ENCODE data around the gene SGSH.
"Not testable (repeated sequence)": the region's sequence is repeated elsewhere in the genome, so short reads cannot be mapped to it uniquely, and the experiment has no call there.

SGSH gene

DNA sequence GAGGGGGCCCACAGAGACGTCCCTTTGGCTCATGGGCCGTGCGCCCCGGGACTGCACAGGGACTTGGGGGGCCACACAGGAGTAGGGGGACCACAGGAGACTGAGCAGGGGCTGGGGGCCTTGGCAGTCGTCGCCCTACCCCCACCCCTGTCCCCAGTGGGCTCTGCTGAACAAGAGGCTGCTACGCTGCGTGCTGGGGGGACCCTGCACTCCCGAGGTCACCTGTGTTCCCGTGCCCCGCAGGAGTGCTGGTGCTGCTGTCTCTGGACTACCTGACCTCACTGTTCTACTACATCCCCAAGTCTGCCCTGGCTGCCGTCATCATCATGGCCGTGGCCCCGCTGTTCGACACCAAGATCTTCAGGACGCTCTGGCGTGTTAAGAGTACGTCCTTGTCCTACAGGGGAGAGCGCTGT lies 26.1 kb upstream of the SGSH start:
- H4K20me1 ChIP-seq (ENCODE audit: insufficient read depth, low read length, poor library complexity, severe bottlenecking) = no peaks in the 10 kb centered on the region
- no peaks in the 10 kb centered on the region for H3F3A ChIP-seq (ENCODE audit: low read depth)
- H3K79me2 ChIP-seq (ENCODE audit: insufficient read depth, low read length) = no peaks in the 10 kb centered on the region
- TF ChIP-seq, protein P1, sequence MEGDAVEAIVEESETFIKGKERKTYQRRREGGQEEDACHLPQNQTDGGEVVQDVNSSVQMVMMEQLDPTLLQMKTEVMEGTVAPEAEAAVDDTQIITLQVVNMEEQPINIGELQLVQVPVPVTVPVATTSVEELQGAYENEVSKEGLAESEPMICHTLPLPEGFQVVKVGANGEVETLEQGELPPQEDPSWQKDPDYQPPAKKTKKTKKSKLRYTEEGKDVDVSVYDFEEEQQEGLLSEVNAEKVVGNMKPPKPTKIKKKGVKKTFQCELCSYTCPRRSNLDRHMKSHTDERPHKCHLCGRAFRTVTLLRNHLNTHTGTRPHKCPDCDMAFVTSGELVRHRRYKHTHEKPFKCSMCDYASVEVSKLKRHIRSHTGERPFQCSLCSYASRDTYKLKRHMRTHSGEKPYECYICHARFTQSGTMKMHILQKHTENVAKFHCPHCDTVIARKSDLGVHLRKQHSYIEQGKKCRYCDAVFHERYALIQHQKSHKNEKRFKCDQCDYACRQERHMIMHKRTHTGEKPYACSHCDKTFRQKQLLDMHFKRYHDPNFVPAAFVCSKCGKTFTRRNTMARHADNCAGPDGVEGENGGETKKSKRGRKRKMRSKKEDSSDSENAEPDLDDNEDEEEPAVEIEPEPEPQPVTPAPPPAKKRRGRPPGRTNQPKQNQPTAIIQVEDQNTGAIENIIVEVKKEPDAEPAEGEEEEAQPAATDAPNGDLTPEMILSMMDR (conservative IDR thresholded peaks at IDR 0.05; ENCODE audit: low read length) = no peak
- TF ChIP-seq EZH2phosphoT487 (IDR thresholded peaks at IDR 0.05; ENCODE audit: borderline replicate concordance) = no peak
- no peaks in the 10 kb centered on the region for H3K27me3 ChIP-seq (ENCODE audit: insufficient read depth, low read length, poor library complexity, severe bottlenecking)
- H3K4me2 ChIP-seq (ENCODE audit: low read depth, low read length, poor library complexity, severe bottlenecking) = no peak overlapping the region
- no peak overlapping the region for H3K4me3 ChIP-seq (ENCODE audit: low read length, poor library complexity, severe bottlenecking)
- H3K4me1 ChIP-seq (ENCODE audit: insufficient read depth, low read length, poor library complexity, severe bottlenecking) = no peaks in the 10 kb centered on the region
- no peaks in the 10 kb centered on the region for H3K9me3 ChIP-seq (ENCODE audit: insufficient read depth, low read depth, low read length)
- H3K36me3 ChIP-seq (ENCODE audit: insufficient read depth, low read length) = no peaks in the 10 kb centered on the region
- no peaks in the 10 kb centered on the region for H3K9me2 ChIP-seq (replicated peaks; ENCODE audit: low read depth, low read length)
- H2AFZ ChIP-seq (ENCODE audit: low read length) = no peak overlapping the region
- H3K9ac ChIP-seq (ENCODE audit: low read depth, low read length, poor library complexity, severe bottlenecking) = no peak overlapping the region

DNA sequence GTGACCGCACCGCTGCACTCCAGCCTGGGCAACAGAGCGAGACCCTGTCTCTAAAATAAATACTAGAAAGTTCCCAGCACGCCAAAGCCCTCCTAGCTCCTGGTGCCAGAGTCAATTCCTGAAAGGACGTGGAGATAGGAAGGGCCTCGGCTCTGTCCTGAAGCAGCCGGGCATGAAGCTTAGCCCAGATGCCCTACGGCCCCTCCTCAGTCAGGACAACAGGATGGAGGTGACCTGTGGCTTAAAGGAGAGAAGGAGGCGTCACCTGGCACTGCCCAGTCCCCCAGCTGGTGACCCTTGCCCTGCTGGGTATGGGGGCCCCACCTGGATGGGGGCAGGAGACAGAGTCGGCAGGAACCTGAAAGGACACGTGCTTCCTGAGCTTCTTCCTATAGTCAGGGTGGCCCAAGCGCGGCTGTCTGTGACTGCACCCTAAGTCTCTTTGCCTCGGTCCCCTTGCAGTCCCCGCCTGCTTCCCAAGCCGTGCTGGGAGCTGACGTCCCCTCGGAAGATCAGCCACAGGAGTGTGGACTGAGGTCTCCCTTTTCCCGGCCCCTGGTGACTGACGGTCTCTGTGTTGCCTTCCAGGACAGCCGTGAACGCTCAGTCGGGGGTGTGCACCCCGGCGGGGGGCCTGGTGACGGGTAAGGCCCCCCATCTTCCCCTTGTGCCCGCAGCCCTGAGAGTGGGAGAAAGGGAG lies 25.6 kb upstream of the SGSH start:
- no peak overlapping the region for H3K4me3 ChIP-seq (ENCODE audit: low read length, poor library complexity, severe bottlenecking)
- no peaks in the 10 kb centered on the region for H3F3A ChIP-seq (ENCODE audit: low read depth)
- no peak for TF ChIP-seq EZH2phosphoT487 (IDR thresholded peaks at IDR 0.05; ENCODE audit: borderline replicate concordance)
- TF ChIP-seq, protein P1 (conservative IDR thresholded peaks at IDR 0.05; ENCODE audit: low read length) = no peak
- H3K36me3 ChIP-seq (ENCODE audit: insufficient read depth, low read length) = no peaks in the 10 kb centered on the region
- no peaks in the 10 kb centered on the region for H3K4me1 ChIP-seq (ENCODE audit: insufficient read depth, low read length, poor library complexity, severe bottlenecking)
- H3K9ac ChIP-seq (ENCODE audit: low read depth, low read length, poor library complexity, severe bottlenecking) = no peak overlapping the region
- H3K9me3 ChIP-seq (ENCODE audit: insufficient read depth, low read depth, low read length) = no peaks in the 10 kb centered on the region
- no peaks in the 10 kb centered on the region for H4K20me1 ChIP-seq (ENCODE audit: insufficient read depth, low read length, poor library complexity, severe bottlenecking)
- no peaks in the 10 kb centered on the region for H3K27me3 ChIP-seq (ENCODE audit: insufficient read depth, low read length, poor library complexity, severe bottlenecking)
- H3K4me2 ChIP-seq (ENCODE audit: low read depth, low read length, poor library complexity, severe bottlenecking) = no peak overlapping the region
- H2AFZ ChIP-seq (ENCODE audit: low read length) = no peak overlapping the region
- no peaks in the 10 kb centered on the region for H3K9me2 ChIP-seq (replicated peaks; ENCODE audit: low read depth, low read length)
- H3K79me2 ChIP-seq (ENCODE audit: insufficient read depth, low read length) = no peaks in the 10 kb centered on the region

DNA sequence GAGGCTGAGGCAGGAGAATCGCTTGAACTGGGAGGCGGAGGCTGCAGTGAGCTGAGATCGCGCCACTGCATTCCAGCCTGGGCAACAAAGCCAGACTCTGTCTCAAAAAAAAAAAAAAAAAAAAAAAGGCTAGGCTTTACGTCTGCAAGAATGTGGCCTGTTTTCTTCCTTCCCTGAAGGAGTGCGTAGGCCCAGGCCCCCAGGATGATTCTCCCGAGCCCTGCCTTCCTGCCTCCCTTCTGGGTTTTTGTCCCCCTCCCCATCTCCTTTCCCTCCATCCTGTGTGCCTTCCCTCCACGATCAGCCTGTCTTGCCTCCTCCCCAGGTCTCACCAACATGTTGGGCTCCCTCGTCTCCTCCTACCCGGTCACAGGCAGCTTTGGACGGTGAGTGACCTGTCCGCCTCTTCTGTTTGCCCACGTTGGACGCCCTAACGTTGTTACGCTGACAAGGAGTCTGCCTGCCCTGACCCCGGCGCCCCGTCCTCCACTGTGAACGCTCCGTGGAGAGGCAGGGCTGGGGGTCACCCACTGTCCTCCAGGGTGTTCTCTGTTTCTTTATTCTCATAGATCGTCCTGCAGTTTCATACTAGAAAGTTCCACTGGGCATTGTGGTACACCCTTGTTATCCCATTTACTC lies 24.9 kb upstream of the SGSH start:
- Histone ChIP-seq H3K4me2 (ENCODE audit: low read depth, low read length, poor library complexity, severe bottlenecking) (no peak overlapping the region), H2AFZ (ENCODE audit: low read length) (no peak overlapping the region), H3K27me3 (ENCODE audit: insufficient read depth, low read length, poor library complexity, severe bottlenecking) (no peaks in the 10 kb centered on the region), H3K9me2 (replicated peaks; ENCODE audit: low read depth, low read length) (no peaks in the 10 kb centered on the region), H3K36me3 (ENCODE audit: insufficient read depth, low read length) (no peaks in the 10 kb centered on the region), H3F3A (ENCODE audit: low read depth) (no peaks in the 10 kb centered on the region), H3K4me1 (ENCODE audit: insufficient read depth, low read length, poor library complexity, severe bottlenecking) (no peaks in the 10 kb centered on the region), H3K9ac (ENCODE audit: low read depth, low read length, poor library complexity, severe bottlenecking) (no peak overlapping the region), H3K4me3 (ENCODE audit: low read length, poor library complexity, severe bottlenecking) (no peak overlapping the region), H3K9me3 (ENCODE audit: insufficient read depth, low read depth, low read length) (no peaks in the 10 kb centered on the region), H3K79me2 (ENCODE audit: insufficient read depth, low read length) (no peaks in the 10 kb centered on the region), H4K20me1 (ENCODE audit: insufficient read depth, low read length, poor library complexity, severe bottlenecking) (no peaks in the 10 kb centered on the region)
- no peak for TF ChIP-seq EZH2phosphoT487 (IDR thresholded peaks at IDR 0.05; ENCODE audit: borderline replicate concordance)
- TF ChIP-seq, protein P1 (conservative IDR thresholded peaks at IDR 0.05; ENCODE audit: low read length) = no peak

DNA sequence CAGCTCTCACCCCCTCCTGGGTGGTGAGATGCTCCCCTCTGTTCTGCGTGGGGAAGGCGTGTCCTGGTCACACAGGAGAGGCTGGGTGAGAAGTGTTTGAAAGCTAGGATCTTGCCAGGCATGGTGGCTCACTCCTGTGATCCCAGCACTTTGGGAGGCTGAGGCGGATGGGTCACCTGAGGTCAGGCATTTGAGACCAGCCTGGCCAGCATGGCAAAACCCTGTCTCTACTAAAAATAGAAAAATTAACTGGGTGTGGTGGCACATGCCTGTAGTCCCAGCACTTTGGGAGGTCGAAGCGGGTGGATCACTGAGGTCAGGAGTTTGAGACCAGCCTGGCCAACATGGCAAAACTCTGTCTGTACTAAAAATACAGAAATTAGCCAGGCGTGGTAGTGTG lies 24.3 kb upstream of the SGSH start:
- H3K4me3 ChIP-seq (ENCODE audit: low read length, poor library complexity, severe bottlenecking); H3K36me3 ChIP-seq (ENCODE audit: insufficient read depth, low read length); H3K9me3 ChIP-seq (ENCODE audit: insufficient read depth, low read depth, low read length); H3K4me2 ChIP-seq (ENCODE audit: low read depth, low read length, poor library complexity, severe bottlenecking); H4K20me1 ChIP-seq (ENCODE audit: insufficient read depth, low read length, poor library complexity, severe bottlenecking); H3F3A ChIP-seq (ENCODE audit: low read depth); H3K4me1 ChIP-seq (ENCODE audit: insufficient read depth, low read length, poor library complexity, severe bottlenecking); H3K27me3 ChIP-seq (ENCODE audit: insufficient read depth, low read length, poor library complexity, severe bottlenecking); H3K9me2 ChIP-seq (replicated peaks; ENCODE audit: low read depth, low read length); H3K9ac ChIP-seq (ENCODE audit: low read depth, low read length, poor library complexity, severe bottlenecking); H2AFZ ChIP-seq (ENCODE audit: low read length); H3K79me2 ChIP-seq (ENCODE audit: insufficient read depth, low read length): not testable (repeated sequence)
